Mammary epithelial cell (primary cell): ENCODE measurements around the gene ZBTB20.

Source experiments
- EZH2 ChIP-seq: IDR thresholded peaks from 2 replicates; pipeline ENCODE4 v1.6.1; 2012; ENCODE audit warnings: low read length, inconsistent platforms, borderline replicate concordance
- TF ChIP-seq, protein P1 (sequence below), 2 donors: IDR thresholded peaks in 1 of 2; conservative IDR thresholded peaks in 1 of 2; 2 replicates each; pipeline ENCODE4 v1.5.1; 2011 to 2012; ENCODE audit warnings: inconsistent platforms in 2 of 2, low read length in 2 of 2, mild to moderate bottlenecking in 2 of 2, control low read depth in 1 of 2, low read depth in 1 of 2; ENCODE audit not compliant: insufficient read depth in 1 of 2; ENCODE audit errors: extremely low read depth in 1 of 2

DNA sequence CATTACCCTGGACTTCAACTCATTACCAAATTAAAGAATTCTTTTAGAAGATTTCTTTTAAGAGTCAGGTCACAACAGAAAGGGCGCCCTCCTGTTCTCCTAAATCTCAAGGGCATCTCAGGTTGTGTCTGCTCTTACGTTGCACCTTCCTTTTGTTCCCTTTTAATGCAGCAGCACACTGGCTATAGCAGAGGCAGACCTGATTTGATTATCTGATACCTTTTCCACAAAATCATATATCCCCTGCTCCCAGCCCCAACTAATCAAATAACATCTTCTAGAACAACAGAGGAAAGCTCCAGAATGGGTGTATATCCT is 813.2 kb downstream of the ZBTB20 start:
- TF ChIP-seq, protein P1, sequence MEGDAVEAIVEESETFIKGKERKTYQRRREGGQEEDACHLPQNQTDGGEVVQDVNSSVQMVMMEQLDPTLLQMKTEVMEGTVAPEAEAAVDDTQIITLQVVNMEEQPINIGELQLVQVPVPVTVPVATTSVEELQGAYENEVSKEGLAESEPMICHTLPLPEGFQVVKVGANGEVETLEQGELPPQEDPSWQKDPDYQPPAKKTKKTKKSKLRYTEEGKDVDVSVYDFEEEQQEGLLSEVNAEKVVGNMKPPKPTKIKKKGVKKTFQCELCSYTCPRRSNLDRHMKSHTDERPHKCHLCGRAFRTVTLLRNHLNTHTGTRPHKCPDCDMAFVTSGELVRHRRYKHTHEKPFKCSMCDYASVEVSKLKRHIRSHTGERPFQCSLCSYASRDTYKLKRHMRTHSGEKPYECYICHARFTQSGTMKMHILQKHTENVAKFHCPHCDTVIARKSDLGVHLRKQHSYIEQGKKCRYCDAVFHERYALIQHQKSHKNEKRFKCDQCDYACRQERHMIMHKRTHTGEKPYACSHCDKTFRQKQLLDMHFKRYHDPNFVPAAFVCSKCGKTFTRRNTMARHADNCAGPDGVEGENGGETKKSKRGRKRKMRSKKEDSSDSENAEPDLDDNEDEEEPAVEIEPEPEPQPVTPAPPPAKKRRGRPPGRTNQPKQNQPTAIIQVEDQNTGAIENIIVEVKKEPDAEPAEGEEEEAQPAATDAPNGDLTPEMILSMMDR (conservative IDR thresholded peaks at IDR 0.05 in 1 of 2, IDR thresholded peaks at IDR 0.05 in 1 of 2; ENCODE audit: extremely low read depth in 1 of 2, insufficient read depth in 1 of 2, low read depth in 1 of 2, low read length in 2 of 2): no peak
- no peak for TF ChIP-seq EZH2
